ENCODE data around the gene ZNF584.
"Not testable (repeated sequence)": the region's sequence is repeated elsewhere in the genome, so short reads cannot be mapped to it uniquely, and the experiment has no call there.

ZNF584 gene

GRCh38 chr19:58439576-58440554 is 31.4 kb downstream of the ZNF584 start, which contains the start of gene ZNF132:
Gene ZNF132 (minus strand): TSS chr19:58440153. CDS start chr19:58439821, 332 bp downstream.
- no peak for DNase-seq (ENCODE audit: extremely low spot score)
- ChIA-PET CTCF (no interaction called here), POLR2A (no interaction called here)
- TF ChIP-seq ARNT (IDR thresholded peaks at IDR 0.05) (no peak), FOXA1 (IDR thresholded peaks at IDR 0.05) (no peak), SP1 (IDR thresholded peaks at IDR 0.05) (no peak), CTBP1 (IDR thresholded peaks at IDR 0.05; ENCODE audit: borderline replicate concordance) (no peak), SUZ12 (IDR thresholded peaks at IDR 0.05) (no peak), ZNF384 (IDR thresholded peaks at IDR 0.05) (no peak), PKNOX1 (IDR thresholded peaks at IDR 0.05) (no peak), TARDBP (IDR thresholded peaks at IDR 0.05) (no peak)

GRCh38 chr19:58440556-58440955 is 32.1 kb downstream of the ZNF584 start:
- no peak for DNase-seq (ENCODE audit: extremely low spot score)
- CTCF ChIA-PET: no interaction called here
- POLR2A ChIA-PET: no interaction called here
- TF ChIP-seq ELF4 (IDR thresholded peaks at IDR 0.05): no peak

GRCh38 chr19:58442986-58443385 is 34.5 kb downstream of the ZNF584 start:
- DNase-seq (ENCODE audit: extremely low spot score); CTCF ChIA-PET: not testable (repeated sequence)
- POLR2A ChIA-PET: interaction anchor here (0.8 to 1.1 kb wide), 2 partner anchors 13 to 35 kb away, joined by 3 read pairs; partner anchors contain the start of gene ZNF584

GRCh38 chr19:58448860-58449259 is 40.4 kb downstream of the ZNF584 start:
- CTCF ChIA-PET; DNase-seq (ENCODE audit: extremely low spot score); POLR2A ChIA-PET: not testable (repeated sequence)

GRCh38 chr19:58449980-58450379 is 41.5 kb downstream of the ZNF584 start:
- POLR2A ChIA-PET: interaction anchor here (1.8 to 2.5 kb wide), 2 partner anchors 13 to 70 kb away, joined by 7 to 10 read pairs; partner anchors contain the start of gene ZBTB45

GRCh38 chr19:58450856-58451357 is 42.5 kb downstream of the ZNF584 start:
- ChIA-PET CTCF (no interaction called here), POLR2A (interaction anchor here (0.6 to 2.5 kb wide), 13 partner anchors 9 to 108 kb away, joined by 3 to 10 read pairs (median 4); partner anchors contain the start of genes ZBTB45, ZNF324, ZNF446 and ZNF584)
- DNase-seq (ENCODE audit: extremely low spot score): no peak
- TF ChIP-seq ARNT (IDR thresholded peaks at IDR 0.05): no peak
- no peak for TF ChIP-seq LEF1 (IDR thresholded peaks at IDR 0.05; ENCODE audit: borderline replicate concordance)
- no peak for TF ChIP-seq SUZ12 (IDR thresholded peaks at IDR 0.05)
- TF ChIP-seq PKNOX1 (IDR thresholded peaks at IDR 0.05): no peak

More at GRCh38 chr19:58449980-58450379, 41.5 kb downstream of the ZNF584 start:
- CTCF ChIA-PET; DNase-seq (ENCODE audit: extremely low spot score): not testable (repeated sequence)

- no peak for TF ChIP-seq ELF4 (IDR thresholded peaks at IDR 0.05)
- peak; percentile 61 for TF ChIP-seq L3MBTL2 (conservative IDR thresholded peaks at IDR 0.05)
- TF ChIP-seq CTBP1 (IDR thresholded peaks at IDR 0.05; ENCODE audit: borderline replicate concordance): no peak
- TF ChIP-seq PKNOX1 (IDR thresholded peaks at IDR 0.05): peak; percentile 89
- ChIA-PET CTCF (no interaction called here), POLR2A (interaction anchor here (0.6 to 2.5 kb wide), 13 partner anchors 9 to 108 kb away, joined by 3 to 10 read pairs (median 4); partner anchors contain the start of genes ZBTB45, ZNF324, ZNF446 and ZNF584)
- DNase-seq (ENCODE audit: extremely low spot score): peak; percentile 98
Observed at GRCh38 chr19:58451358-58452101, 43.1 kb downstream of the ZNF584 start, which contains the start of gene ZNF324B. Gene ZNF324B (plus strand): TSS chr19:58451622. CDS start chr19:58453702, 2,080 bp downstream.

GRCh38 chr19:58453743-58454142 is 45.3 kb downstream of the ZNF584 start:
- no peak for DNase-seq (ENCODE audit: extremely low spot score)
- ChIA-PET POLR2A (interaction anchor here (1.3 kb wide), 1 partner anchor 13 kb away, joined by 3 read pairs; the partner anchor contains the start of gene ZNF324), CTCF (no interaction called here)
- TF ChIP-seq CTBP1 (IDR thresholded peaks at IDR 0.05; ENCODE audit: borderline replicate concordance): no peak
- TF ChIP-seq L3MBTL2 (conservative IDR thresholded peaks at IDR 0.05): no peak
- no peak for TF ChIP-seq NFRKB (IDR thresholded peaks at IDR 0.05)
- no peak for TF ChIP-seq LEF1 (IDR thresholded peaks at IDR 0.05; ENCODE audit: borderline replicate concordance)
- TF ChIP-seq FOXM1 (IDR thresholded peaks at IDR 0.05; ENCODE audit: borderline replicate concordance): no peak
- TF ChIP-seq SUZ12 (IDR thresholded peaks at IDR 0.05): no peak
- no peak for TF ChIP-seq ARNT (IDR thresholded peaks at IDR 0.05)
- TF ChIP-seq TARDBP (IDR thresholded peaks at IDR 0.05): no peak
- no peak for TF ChIP-seq BHLHE40 (IDR thresholded peaks at IDR 0.05; ENCODE audit: borderline replicate concordance)
- no peak for TF ChIP-seq PKNOX1 (IDR thresholded peaks at IDR 0.05)

Data from HEK293T (cell line).